Mucosa of descending colon (tissue), 3 donors: ENCODE data around the gene FBXO41. TPM values are rescaled to one million over a fixed set of nuclear protein-coding genes. Genes with fewer than 3 reads are reported as not detected.

Experiments used
- ATAC-seq: fragments of 200-7000 bp; cut with Tn5 transposase; one replicate; pipeline ENCODE4 v1.9.1; 2020; ENCODE audit warnings: mild to moderate bottlenecking, moderate library complexity
- DNase-seq, 3 donors: peaks; one replicate each; pipeline ENCODE4 v3.0.0-alpha.2; 2020
- H3K36me3 ChIP-seq: fragments of 200-600 bp; one replicate; pipeline ENCODE4 v1.8.0; 2021; ENCODE audit warnings: low read depth, mild to moderate bottlenecking
- H3K4me1 ChIP-seq: fragments of 200-600 bp; one replicate; pipeline ENCODE4 v1.8.0; 2021; ENCODE audit warnings: low read depth, mild to moderate bottlenecking
- H3K4me3 ChIP-seq: fragments of 200-600 bp; one replicate; pipeline ENCODE4 v1.8.0; 2021; ENCODE audit warnings: mild to moderate bottlenecking
- H3K9me3 ChIP-seq: fragments of 200-600 bp; one replicate; pipeline ENCODE4 v1.8.0; 2021; ENCODE audit warnings: mild to moderate bottlenecking
- intact Hi-C, 2 donors: fragments of 100-400 bp; cut with DNase I in 1 of 2; cut with micrococcal nuclease in 1 of 2; formaldehyde crosslinking; loops; one replicate each; pipeline versions ENCODE4 v1.11.0 to v1.11.1; 2022; cut with DNase I, micrococcal nuclease
- total RNA-seq, 3 donors: library from RNA; stranded (reverse); fragmentation: NEBNext Ultra II Directional in 2 of 3; extraction: Animal tissue kit (Norgen Biotek cat#: 25700) in 2 of 3; gene quantifications; one replicate each; pipeline versions ENCODE4 v1.2.1 to v1.2.4, GENCODE V29; 2021 to 2023
- TF ChIP-seq, protein P1 (sequence below): fragments of 200-600 bp; IDR thresholded peaks from one replicate; pipeline ENCODE4 v1.8.0; 2022; ENCODE audit warnings: antibody characterized with exemption, mild to moderate bottlenecking
- donor health status: DM: no; HTN: no; CAD: no; lungs with moderate emphysema.
- donor health status: DM: no; HTN: no; CAD: no.
- donor health status: DM: no; HTN: yes; CAD: no.

FBXO41 gene
- total RNA-seq, 3 donors from 2014 or later = 2.0 to 4.8 (median 2.9) TPM

DNA sequence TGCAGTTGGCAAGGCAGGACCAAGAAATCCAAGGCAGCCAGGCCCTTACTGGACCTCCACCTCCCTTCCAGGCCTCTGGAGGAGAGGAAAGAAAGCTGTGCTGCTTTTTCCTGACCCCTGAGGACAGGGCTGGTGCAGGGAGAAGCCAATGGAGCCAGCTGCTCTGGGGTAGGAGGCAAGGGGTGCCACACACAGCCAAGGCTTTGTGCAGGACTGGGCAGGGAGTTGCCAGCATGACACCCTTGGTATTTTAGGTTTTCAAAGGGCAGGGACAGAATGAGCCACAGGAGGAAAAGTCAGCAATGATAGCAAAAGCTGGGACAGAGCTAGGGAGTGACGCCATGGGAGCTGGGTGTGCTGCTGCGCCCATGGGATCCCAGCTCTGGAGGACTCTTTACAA is 27.3 kb downstream of the FBXO41 start:
- Histone ChIP-seq H3K36me3 (no peaks in the 10 kb centered on the region), H3K4me1 (no peaks in the 10 kb centered on the region), H3K4me3 (no peak overlapping the region), H3K9me3 (no peaks in the 10 kb centered on the region)
- ATAC-seq (no peak), DNase-seq (no peak)
- TF ChIP-seq, protein P1, sequence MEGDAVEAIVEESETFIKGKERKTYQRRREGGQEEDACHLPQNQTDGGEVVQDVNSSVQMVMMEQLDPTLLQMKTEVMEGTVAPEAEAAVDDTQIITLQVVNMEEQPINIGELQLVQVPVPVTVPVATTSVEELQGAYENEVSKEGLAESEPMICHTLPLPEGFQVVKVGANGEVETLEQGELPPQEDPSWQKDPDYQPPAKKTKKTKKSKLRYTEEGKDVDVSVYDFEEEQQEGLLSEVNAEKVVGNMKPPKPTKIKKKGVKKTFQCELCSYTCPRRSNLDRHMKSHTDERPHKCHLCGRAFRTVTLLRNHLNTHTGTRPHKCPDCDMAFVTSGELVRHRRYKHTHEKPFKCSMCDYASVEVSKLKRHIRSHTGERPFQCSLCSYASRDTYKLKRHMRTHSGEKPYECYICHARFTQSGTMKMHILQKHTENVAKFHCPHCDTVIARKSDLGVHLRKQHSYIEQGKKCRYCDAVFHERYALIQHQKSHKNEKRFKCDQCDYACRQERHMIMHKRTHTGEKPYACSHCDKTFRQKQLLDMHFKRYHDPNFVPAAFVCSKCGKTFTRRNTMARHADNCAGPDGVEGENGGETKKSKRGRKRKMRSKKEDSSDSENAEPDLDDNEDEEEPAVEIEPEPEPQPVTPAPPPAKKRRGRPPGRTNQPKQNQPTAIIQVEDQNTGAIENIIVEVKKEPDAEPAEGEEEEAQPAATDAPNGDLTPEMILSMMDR = no peak
- intact Hi-C loops = no loop called here

DNA sequence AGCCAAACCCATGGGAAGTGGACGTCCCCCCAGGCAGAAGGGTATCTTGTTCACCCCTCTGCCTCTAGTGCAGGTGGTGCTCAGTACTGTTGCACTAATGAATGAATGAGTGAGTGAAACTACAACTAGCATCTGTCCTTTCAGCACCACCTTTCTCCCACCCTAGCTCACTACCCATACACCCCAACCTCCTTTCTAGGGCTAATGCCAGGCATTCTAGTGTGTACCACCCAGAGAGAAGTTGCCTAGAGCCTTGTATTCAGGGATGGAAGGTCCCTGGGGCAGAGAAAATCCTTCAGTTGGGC is 27.7 kb downstream of the FBXO41 start:
- Histone ChIP-seq H3K36me3 (no peaks in the 10 kb centered on the region), H3K9me3 (no peaks in the 10 kb centered on the region), H3K4me1 (no peaks in the 10 kb centered on the region), H3K4me3 (no peak overlapping the region)
- DNase-seq = no peak
- no peak for ATAC-seq
- intact Hi-C loops = no loop called here
- TF ChIP-seq, protein P1 = no peak

DNA sequence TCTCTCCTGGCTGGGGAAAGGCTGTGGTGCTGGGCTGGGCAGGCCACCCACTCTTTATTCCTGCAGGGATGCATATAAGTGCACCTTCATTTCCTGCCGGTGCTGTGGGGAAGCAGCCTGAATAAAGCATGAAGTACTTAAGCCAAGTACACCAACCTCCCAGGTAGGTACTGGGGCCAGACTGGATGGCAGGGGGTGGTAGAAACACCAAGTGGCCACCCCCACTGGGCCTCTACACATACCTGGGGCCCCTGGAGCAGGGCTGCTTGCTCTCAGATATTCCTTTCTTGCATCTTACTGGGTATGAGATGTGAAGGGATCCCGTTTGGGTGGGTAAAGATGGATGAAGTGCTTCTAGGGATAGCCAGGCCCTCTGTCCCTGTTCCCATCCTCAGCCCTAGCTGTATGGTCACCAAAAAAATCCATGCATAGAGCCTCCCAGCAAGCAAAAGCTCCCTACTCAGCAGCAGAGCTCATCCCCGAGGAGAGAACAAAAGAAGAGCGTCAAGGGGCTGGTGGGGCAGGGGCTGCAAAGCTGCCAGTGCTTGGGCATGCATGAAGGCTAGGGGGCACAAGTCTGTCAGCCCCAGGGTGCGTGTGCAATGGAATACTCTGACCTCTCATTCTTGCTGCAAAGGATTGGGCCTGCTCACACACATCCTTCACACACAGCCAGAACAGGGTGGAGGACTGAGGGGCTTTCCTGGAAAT is 28.2 kb downstream of the FBXO41 start:
- Histone ChIP-seq H3K4me3 (no peak overlapping the region), H3K36me3 (no peaks in the 10 kb centered on the region), H3K4me1 (no peaks in the 10 kb centered on the region), H3K9me3 (no peaks in the 10 kb centered on the region)
- TF ChIP-seq, protein P1 = no peak
- ATAC-seq (no peak), DNase-seq (no peak)
- intact Hi-C loops = no loop called here

DNA sequence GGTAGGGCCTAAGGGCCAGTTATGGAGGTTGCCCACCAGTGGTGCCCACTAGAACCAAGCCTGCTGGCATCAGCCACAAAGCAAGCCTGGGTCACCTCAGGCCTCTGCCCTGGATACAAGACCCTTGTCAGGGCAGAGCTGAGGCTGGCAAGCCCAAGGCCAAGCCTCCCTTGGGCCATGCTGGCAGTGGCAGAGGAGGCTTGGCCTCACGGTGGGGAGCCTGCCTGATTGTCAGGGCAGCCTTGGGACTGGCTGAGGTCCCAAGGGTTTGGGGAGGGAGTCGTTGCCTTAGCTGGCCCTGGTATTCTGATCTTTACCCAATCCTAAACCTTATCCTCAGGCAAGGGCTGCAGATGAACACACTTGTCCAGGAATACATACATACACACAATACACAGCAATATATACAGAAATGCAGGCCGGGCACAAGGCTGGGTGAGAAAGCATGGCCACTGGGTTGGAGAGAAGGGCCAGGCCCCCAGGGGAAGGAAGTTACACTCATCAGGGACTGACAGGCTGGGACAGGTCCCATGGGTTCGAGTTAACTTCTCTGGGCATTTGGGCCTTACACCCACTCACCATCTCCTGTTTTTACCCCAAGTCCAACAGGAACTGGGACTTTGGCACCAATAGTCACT is 29.2 kb downstream of the FBXO41 start:
- TF ChIP-seq, protein P1 = no peak
- Histone ChIP-seq H3K4me1 (no peaks in the 10 kb centered on the region), H3K36me3 (no peaks in the 10 kb centered on the region), H3K4me3 (no peak overlapping the region), H3K9me3 (no peaks in the 10 kb centered on the region)
- intact Hi-C loops = no loop called here
- no peak for ATAC-seq
- no peak for DNase-seq

DNA sequence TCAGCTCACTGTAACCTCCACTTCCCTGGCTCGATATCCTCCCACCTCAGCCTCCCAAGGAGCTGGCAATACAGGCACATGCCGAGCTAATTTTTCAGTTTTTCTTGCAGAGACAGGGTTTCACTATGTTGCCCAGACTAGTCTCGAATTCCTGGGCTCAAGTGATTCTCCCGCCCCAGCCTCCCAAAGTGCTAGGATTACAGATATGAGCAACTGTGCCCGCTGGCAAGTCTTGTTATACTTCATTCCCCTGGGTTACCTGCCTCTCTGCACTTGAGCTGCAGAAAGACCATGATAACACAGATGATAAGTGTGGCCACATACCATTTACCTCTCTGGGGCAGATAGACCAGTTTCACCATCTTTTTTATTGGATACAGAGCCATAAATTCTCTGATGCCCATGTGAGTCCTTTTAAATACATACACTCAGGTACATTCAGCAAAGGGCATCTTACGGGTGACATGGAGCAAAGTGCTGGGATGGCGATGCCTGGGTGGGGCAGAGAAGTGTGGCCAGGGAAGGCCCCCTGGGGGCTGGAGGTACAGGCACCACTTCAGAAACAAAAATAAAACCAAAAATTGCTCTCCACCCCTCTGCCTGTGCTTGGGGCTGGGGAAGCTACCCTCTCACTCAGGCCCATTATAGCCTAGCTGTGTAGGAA is 29.8 kb downstream of the FBXO41 start:
- DNase-seq (no peak), ATAC-seq (no peak)
- Histone ChIP-seq H3K4me3 (no peak overlapping the region), H3K36me3 (peaks cover 4% of the 10 kb centered on the region), H3K9me3 (no peaks in the 10 kb centered on the region), H3K4me1 (no peaks in the 10 kb centered on the region)
- TF ChIP-seq, protein P1 = no peak
- intact Hi-C loops = no loop called here
